Breast epithelium (tissue), 4 donors: ENCODE data around the gene ENTPD3. TPM values are rescaled to one million over a fixed set of nuclear protein-coding genes. Genes with fewer than 3 reads are reported as not detected.

Experiments used
- DNase-seq, 2 donors: peaks; one replicate each; pipeline ENCODE4 v3.0.0-alpha.2; 2019; ENCODE audit warnings: low spot score in 2 of 2
- H3K27ac ChIP-seq, 2 donors: fragments of 200-600 bp; sonication (generic) in 1 of 2; one replicate each; pipeline ENCODE4 v1.5.1; 2016 to 2019; ENCODE audit warnings: mild to moderate bottlenecking in 1 of 2
- H3K27me3 ChIP-seq, 2 donors: fragments of 200-600 bp; sonication (generic) in 1 of 2; one replicate each; pipeline versions ENCODE4 v1.5.1 to v1.6.0; 2017 to 2019; ENCODE audit warnings: control low read depth in 1 of 2, mild to moderate bottlenecking in 1 of 2
- H3K36me3 ChIP-seq: fragments of 200-600 bp; one replicate; pipeline ENCODE4 v1.5.1; 2019
- H3K4me1 ChIP-seq, 2 donors: fragments of 200-600 bp; sonication (generic); one replicate each; pipeline ENCODE4 v1.5.1; 2016 to 2019; ENCODE audit warnings: control low read depth in 1 of 2
- H3K4me3 ChIP-seq, 3 donors: fragments of 200-600 bp; sonication (generic); 1 replicate in 2 of 3; 2 replicates in 1 of 3; pipeline ENCODE4 v1.5.1; 2016 to 2019; ENCODE audit warnings: mild to moderate bottlenecking in 3 of 3, moderate library complexity in 2 of 3
- H3K9me3 ChIP-seq, 2 donors: fragments of 200-600 bp; sonication (generic) in 1 of 2; one replicate each; pipeline ENCODE4 v1.5.1; 2016 to 2019; ENCODE audit warnings: control low read depth in 1 of 2
- CTCF ChIP-seq, 3 donors: fragments of 450-650 bp; IDR thresholded peaks; one replicate each; pipeline ENCODE4 v1.5.1; 2016 to 2017; ENCODE audit warnings: antibody characterized with exemption in 3 of 3, mild to moderate bottlenecking in 3 of 3, moderate library complexity in 3 of 3
- POLR2A ChIP-seq: fragments of 450-650 bp; IDR thresholded peaks from one replicate; pipeline ENCODE4 v1.6.1; 2016; ENCODE audit warnings: antibody characterized with exemption, mild to moderate bottlenecking, moderate library complexity
- POLR2AphosphoS5 ChIP-seq, 3 donors: sonication (generic); formaldehyde crosslinking; IDR thresholded peaks; one replicate each; pipeline ENCODE4 v1.6.1; 2017; ENCODE audit warnings: antibody characterized with exemption in 3 of 3
- intact Hi-C: fragments of 100-400 bp; cut with DNase I; formaldehyde crosslinking; loops from one replicate; pipeline ENCODE4 v1.15.1; 2023; ENCODE audit warnings: low total_unique reads
- total RNA-seq, 3 donors: library from RNA; depleted of rRNA; stranded (reverse); fragments of >200 nt; gene quantifications; one replicate each; pipeline ENCODE4 v1.1.0, GENCODE V29; 2016

The ENTPD3 gene
- total RNA-seq, 3 donors from 2014 or later = 1.4 to 7.5 (median 1.5) TPM

DNA sequence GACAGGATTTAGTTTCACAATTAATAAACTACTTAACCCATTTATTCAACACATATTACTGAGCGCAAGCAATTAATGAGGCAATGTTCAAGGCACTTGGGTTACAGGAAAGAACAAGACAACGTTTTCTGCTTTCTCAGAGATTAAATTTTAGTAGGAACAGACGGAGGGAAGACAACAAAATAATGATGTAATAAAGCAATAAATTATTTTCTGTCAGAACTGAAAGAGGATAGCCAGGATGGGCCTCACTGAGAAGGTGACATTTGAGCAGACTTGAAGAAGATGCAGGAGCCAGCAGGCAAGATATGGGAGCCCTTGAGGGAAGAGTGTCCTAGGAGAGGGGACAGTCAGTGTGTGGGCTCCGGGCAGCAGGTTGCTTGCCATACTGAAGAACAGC is 58.9 kb downstream of the ENTPD3 start:
- H3K27ac ChIP-seq = no peak overlapping the region
- DNase-seq = no peak
- no peaks in the 10 kb centered on the region for H3K4me1 ChIP-seq
- H3K36me3 ChIP-seq = no peaks in the 10 kb centered on the region
- TF ChIP-seq POLR2A (no peak), POLR2AphosphoS5 (IDR thresholded peaks at IDR 0.05) (no peak), CTCF (IDR thresholded peaks at IDR 0.05) (no peak)
- no peak overlapping the region for H3K4me3 ChIP-seq
- no peaks in the 10 kb centered on the region for H3K27me3 ChIP-seq
- intact Hi-C loops = no loop called here
- no peaks in the 10 kb centered on the region for H3K9me3 ChIP-seq

- no peak overlapping the region for H3K4me3 ChIP-seq
- intact Hi-C loops = no loop called here
- no peak for DNase-seq
- no peaks in the 10 kb centered on the region for H3K27me3 ChIP-seq
- H3K27ac ChIP-seq = no peak overlapping the region
- H3K36me3 ChIP-seq = no peaks in the 10 kb centered on the region
- no peak for TF ChIP-seq POLR2AphosphoS5 (IDR thresholded peaks at IDR 0.05)
- TF ChIP-seq POLR2A = no peak
- TF ChIP-seq CTCF (IDR thresholded peaks at IDR 0.05) = no peak
- no peaks in the 10 kb centered on the region for H3K9me3 ChIP-seq
- peaks cover 0 to 4% of the 10 kb centered on the region in 2 donors for H3K4me1 ChIP-seq
These were observed 63.5 kb downstream of the ENTPD3 start for GRCh38 chr3:40450438-40450837.

DNA sequence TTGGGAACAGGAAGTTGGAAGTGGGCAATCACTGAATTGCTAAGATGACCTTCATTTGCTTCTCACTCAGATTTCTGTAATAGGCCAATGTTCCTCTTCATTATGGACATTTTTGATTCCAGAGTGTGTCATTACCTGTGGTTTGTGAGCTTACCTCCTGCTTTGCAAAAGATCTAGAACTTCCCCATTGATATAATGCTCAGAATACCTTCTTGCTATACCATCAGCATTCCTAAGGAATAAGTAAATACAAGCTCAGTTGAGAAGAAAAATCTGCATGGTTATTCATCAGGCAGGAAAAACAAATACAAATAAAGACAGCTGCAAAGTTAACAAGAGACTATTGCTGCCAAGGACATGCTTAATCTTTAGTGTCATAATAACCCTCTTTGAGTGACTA is 64.6 kb downstream of the ENTPD3 start:
- Histone ChIP-seq H3K9me3 (no peaks in the 10 kb centered on the region), H3K4me1 (peaks cover 2 to 4% of the 10 kb centered on the region in 2 donors), H3K27ac (no peak overlapping the region), H3K27me3 (no peaks in the 10 kb centered on the region), H3K36me3 (no peaks in the 10 kb centered on the region), H3K4me3 (no peak overlapping the region)
- DNase-seq = no peak
- intact Hi-C loops = no loop called here
- no peak for TF ChIP-seq CTCF (IDR thresholded peaks at IDR 0.05)
- TF ChIP-seq POLR2AphosphoS5 (IDR thresholded peaks at IDR 0.05) = no peak
- TF ChIP-seq POLR2A = no peak

DNA sequence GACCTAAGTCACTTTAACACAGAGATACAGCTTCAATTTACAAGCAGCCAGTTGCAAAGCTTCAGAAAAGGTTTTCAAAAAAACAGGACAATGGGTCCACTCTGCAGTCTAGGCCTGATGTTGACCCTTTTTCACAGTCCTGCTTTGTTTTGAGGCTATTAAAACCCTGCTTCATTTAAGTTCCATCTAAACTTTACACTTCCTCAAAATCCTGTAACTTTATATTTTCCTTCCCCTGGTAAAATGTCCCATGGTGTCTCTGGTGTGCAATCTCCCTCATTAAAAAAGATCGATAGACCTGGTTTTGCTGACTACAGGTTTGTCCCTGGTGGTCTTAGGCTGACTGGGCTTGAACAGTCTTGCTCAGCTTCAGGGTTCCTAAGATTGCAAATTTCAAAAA is 65.1 kb downstream of the ENTPD3 start:
- Histone ChIP-seq H3K36me3 (no peaks in the 10 kb centered on the region), H3K27me3 (no peaks in the 10 kb centered on the region), H3K27ac (peak overlapping the region; percentile 96), H3K4me3 (peak overlapping the region; percentile 63 to 78 (median 68)), H3K9me3 (no peaks in the 10 kb centered on the region), H3K4me1 (peaks cover 2 to 4% of the 10 kb centered on the region in 2 donors)
- no peak for DNase-seq
- intact Hi-C loops = loop anchor here (2.0 kb wide), 1 partner anchor 75 kb away; no protein-coding TSS in a partner anchor
- TF ChIP-seq CTCF (IDR thresholded peaks at IDR 0.05) (no peak), POLR2AphosphoS5 (IDR thresholded peaks at IDR 0.05) (no peak), POLR2A (no peak)

GRCh38 chr3:40452562-40452875 is 65.5 kb downstream of the ENTPD3 start:
- intact Hi-C loops = loop anchor here (2.0 kb wide), 1 partner anchor 74 kb away; no protein-coding TSS in a partner anchor
- peak overlapping the region; percentile 96 for H3K27ac ChIP-seq
- no peaks in the 10 kb centered on the region for H3K27me3 ChIP-seq
- peaks cover 2 to 4% of the 10 kb centered on the region in 2 donors for H3K4me1 ChIP-seq
- TF ChIP-seq CTCF (IDR thresholded peaks at IDR 0.05) (no peak), POLR2AphosphoS5 (IDR thresholded peaks at IDR 0.05) (no peak), POLR2A (no peak)
- H3K4me3 ChIP-seq = peak overlapping the region; percentile 63 to 78 (median 68)
- H3K9me3 ChIP-seq = no peaks in the 10 kb centered on the region
- no peaks in the 10 kb centered on the region for H3K36me3 ChIP-seq
- DNase-seq = no peak
